Cardiac septum (tissue), 1 donor: ENCODE measurements around the gene LSS. TPM values are rescaled to one million over a fixed set of nuclear protein-coding genes. Genes with fewer than 3 reads are reported as not detected.
"Not testable (repeated sequence)": the region's sequence is repeated elsewhere in the genome, so short reads cannot be mapped to it uniquely, and the experiment has no call there.

ENCODE experiments used
- DNase-seq: peaks from one replicate; pipeline ENCODE4 v3.0.0-alpha.2; 2020; ENCODE audit warnings: low spot score
- intact Hi-C: fragments of 100-400 bp; cut with DNase I; formaldehyde crosslinking; loops from one replicate; pipeline ENCODE4 v1.14.0; 2022
- total RNA-seq: library from RNA; stranded (reverse); fragmentation: NEBNext Ultra II Directional; extraction: Animal tissue kit (Norgen Biotek cat#: 25700); gene quantifications from one replicate; pipeline ENCODE4 v1.2.1, GENCODE V29; 2021
- donor health status: DM: no; HTN: no; CAD: no.

The LSS gene
- total RNA-seq, 1 donor from 2014 or later, result 34.9 TPM

- intact Hi-C loops, result no loop called here
- DNase-seq, result peak; percentile 31
Measured at GRCh38 chr21:46191686-46192575, 36.6 kb downstream of the LSS start.

- intact Hi-C loops, result no loop called here
- no peak for DNase-seq
Measured at GRCh38 chr21:46191257-46191685, 37.3 kb downstream of the LSS start.

DNA sequence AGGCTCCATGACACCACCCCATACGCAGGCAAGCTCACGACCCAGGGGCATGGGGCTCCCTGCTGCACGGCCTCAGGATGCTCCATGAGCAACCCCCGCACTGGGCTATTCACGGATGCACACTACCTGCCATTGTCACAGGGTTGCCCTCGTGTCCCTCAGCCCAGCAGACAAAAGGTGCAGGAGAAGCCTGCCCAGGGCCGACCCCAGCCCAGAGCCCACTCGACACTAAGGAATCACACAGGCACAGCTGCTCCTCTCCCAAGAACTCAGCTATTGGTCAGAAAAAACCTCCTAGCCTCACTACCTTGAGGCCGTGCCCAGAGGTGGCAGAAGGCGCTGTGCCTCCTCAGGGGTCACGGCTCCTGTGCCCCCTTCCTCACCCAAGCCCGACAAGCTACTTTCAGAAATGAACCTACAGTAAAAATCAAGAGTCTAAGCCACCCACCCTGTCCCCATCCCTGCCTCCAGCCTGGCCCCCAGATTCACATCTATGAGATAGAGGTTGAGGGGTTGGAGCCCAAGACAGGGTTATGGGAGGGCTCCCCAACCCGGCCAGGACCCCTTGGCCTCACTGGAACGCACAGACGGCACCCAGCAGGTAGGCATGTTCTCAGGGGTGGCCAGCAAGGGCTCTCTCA is 38.0 kb downstream of the LSS start:
- peak; percentile 73 for DNase-seq
- intact Hi-C loops, result no loop called here

DNA sequence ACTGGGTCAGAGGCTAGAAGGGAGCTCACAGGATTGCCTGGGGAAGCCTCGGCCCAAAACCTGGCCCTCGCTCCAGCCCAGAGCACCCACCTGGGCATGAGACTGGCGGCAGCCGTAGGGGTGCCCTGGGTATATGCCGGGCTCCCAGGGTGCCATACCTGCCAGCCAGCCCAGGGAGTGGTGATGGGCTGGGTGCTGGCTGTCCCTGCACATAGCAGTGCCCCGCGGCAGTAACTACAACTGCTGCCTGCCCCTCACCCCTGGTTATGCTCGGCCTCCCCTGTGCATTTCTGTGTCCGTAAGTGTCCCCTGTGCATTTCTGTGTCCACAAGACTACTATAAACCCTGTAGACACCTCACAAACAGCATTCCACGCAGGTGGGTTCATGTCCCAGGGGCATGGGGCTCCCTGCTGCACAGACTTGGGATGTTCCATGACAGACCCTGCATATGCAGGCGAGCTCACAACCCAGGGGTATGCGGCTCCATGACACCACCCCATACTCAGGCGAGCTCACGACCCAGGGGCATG is 38.5 kb downstream of the LSS start:
- intact Hi-C loops, result loop anchor here (2.0 kb wide), 1 partner anchor 39 kb away; the partner anchor contains the start of gene LSS

GRCh38 chr21:46189213-46189958 is 39.2 kb downstream of the LSS start:
- DNase-seq, result peak; percentile 70
- intact Hi-C loops, result loop anchor here (2.0 kb wide), 1 partner anchor 39 kb away; the partner anchor contains the start of gene LSS

More for the DNA sequence above, 38.5 kb downstream of the LSS start:
- peak; percentile 71 for DNase-seq

DNA sequence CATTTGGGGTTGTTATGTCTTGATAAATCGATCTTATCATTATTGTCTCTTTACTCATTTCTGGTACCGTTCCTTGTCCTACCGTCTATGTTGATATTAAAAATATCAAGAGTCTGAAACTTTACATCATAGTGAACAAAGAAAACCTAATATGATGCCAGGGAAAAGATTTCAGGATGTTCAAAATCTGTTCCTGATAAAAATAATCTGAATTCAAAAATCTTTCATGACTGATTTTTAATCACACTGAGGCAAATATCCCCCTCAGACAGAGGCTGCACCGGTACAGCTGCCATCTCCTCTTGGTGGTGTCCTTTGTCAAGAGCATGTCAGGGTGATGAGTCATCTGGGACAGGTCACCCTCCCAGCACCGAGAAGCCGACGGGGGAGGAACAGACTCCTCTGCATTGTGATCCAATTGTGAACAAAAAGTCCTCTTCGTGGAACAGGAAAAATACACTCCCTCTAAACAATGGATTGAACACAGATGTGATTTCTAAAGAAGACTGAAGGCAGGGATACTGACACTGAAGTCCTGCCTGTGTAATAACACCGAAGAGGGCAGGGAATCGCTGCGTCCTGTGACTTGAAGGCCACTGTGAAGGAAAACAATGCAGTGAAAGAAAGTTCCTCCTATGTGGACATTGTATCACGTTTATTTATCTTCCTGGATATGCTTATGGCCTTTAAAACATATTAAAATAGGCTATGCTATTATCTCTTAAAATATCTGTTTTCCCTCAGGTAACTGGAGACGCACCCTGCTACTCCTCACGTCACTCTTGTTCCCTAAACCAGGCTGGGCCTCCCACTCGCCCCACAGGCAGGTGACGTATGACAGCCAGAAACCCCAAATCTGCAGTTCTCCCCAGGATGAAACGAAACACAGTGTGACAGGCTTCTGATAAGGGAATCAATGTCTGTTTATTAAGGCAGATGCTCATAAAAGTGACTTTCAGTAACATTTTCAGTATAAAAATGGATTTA is 40.1 kb downstream of the LSS start:
- intact Hi-C loops, result loop anchor here (2.0 kb wide), 1 partner anchor 40 kb away; the partner anchor contains the start of gene LSS
- peak; percentile 85 for DNase-seq

DNA sequence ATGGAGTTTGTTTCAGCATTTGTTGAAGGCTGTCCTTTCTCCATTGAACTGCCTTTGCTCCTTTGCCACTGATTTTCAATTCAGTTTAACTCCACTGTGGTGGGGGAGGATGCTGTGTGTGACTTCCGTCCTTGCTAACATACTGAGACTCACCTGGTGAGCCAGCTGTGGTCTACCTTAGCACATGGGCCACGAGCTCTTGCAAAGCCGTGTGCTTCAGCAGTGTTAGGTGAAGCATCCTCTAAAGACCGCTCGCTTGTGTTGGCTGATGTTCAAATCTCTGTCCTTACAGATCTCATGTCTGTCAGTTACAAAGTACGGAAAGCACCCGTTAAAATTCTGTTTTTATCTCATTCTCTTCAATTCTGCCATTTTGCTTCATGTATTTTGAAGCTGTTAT is 40.8 kb downstream of the LSS start:
- DNase-seq, result no peak
- intact Hi-C loops, result loop anchor here (2.0 kb wide), 1 partner anchor 41 kb away; the partner anchor contains the start of gene LSS

GRCh38 chr21:46187261-46187660 is 41.3 kb downstream of the LSS start:
- peak; percentile 17 for DNase-seq

GRCh38 chr21:46185716-46186115 is 42.9 kb downstream of the LSS start:
- peak; percentile 61 for DNase-seq
- intact Hi-C loops, result no loop called here

More at GRCh38 chr21:46187261-46187660, 41.3 kb downstream of the LSS start:
- intact Hi-C loops, result no loop called here

- DNase-seq, result peak; percentile 92
- intact Hi-C loops, result no loop called here
Measured at GRCh38 chr21:46184625-46185555, 43.7 kb downstream of the LSS start.

DNA sequence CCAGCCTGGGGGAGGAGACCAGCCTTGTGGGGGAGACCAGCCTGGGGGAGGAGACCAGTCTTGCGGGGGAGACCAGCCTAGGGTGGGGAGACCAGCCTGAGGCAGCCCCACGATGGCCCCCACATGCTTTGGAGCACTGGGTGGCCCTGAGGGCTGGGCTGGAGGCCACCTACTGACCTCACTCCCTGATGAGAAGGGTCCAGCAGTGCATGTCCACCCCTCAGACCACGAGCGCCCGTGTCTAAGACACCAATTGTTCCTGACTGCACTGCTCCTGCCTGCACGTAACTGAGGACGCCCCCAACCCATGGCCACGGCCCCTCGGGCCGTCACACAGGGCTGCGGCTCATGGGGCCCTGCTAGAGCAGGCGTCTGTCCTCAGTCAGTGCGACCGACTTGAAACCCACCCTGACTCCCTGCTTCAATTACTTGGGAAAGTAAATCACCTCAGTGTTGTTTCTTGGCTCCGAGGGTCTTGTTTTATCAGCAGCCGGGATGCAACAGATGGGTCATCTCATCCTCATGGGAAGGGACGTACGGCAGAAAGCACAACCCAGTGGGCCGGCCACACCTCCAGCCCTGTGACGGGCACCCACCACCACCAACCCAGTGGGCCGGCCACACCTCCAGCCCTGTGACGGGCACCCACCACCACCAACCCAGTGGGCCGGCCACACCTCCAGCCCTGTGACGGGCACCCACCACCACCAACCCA is 44.5 kb downstream of the LSS start, which contains the start of gene SPATC1L:
SPATC1L (minus strand) TSS at position 550 of the 715 bp plus-strand sequence. CDS start 1,643 bp downstream, outside the sequence.
- intact Hi-C loops, result no loop called here
- peak; percentile 84 for DNase-seq

DNA sequence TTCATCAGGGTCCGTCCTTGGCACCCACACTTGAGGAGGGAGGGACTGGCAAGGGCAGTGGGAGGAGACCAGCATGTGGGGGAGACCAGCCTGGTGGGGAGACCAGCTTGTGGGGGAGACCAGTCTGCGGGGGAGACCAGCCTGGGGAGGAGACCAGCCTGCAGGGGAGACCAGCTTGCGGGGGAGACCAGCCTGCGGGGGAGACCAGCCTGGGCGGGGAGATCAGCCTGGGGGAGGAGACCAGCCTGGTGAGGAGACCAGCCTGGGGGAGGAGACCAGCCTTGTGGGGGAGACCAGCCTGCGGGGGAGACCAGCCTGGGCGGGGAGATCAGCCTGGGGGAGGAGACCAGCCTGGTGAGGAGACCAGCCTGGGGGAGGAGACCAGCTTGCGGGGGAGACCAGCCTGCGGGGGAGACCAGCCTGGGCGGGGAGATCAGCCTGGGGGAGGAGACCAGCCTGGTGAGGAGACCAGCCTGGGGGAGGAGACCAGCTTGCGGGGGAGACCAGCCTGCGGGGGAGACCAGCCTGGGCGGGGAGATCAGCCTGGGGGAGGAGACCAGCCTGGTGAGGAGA is 45.2 kb downstream of the LSS start:
- DNase-seq, intact Hi-C loops: not testable (repeated sequence)

DNA sequence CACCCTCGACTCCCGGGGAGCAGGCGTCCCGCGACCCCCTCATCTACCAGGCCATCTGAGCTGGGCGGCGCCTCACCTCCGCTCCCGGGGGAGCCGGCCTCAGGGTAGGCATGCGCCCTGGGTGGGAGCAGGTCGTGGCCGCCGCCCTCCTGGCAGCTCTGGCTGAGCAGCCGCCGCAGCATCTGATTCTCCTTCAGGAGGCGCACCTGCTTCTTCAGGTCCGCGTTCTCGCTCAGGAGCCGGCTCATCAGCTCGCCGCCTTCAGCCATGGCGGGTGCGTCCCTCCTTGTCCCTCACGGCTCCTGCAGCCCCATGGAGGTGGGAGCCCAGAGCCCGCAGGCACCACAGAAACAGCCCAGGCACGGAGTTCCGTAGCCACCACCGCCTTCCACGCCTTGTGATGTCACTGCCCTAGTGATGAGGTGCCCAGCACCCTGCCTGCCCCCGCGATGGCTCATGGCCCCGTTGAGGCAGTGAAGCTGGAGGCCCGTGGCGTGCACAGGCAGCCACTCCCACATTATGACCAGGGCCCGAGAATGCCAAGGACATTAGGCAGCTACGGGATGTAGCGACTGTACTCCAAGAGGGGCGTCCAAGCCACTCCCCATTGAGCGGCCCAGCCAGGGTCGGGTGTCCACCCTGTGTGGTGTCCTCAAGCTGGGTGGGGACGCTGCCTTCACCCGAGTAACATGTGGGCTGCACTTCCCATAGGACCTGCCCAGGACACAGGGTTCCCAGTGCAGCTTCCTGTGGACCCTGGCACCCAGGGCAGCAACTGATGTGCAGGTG is 45.8 kb downstream of the LSS start:
- intact Hi-C loops, result no loop called here
- DNase-seq, result peak; percentile 76

GRCh38 chr21:46181953-46182547 is 46.5 kb downstream of the LSS start:
- intact Hi-C loops, result no loop called here
- peak; percentile 53 for DNase-seq

DNA sequence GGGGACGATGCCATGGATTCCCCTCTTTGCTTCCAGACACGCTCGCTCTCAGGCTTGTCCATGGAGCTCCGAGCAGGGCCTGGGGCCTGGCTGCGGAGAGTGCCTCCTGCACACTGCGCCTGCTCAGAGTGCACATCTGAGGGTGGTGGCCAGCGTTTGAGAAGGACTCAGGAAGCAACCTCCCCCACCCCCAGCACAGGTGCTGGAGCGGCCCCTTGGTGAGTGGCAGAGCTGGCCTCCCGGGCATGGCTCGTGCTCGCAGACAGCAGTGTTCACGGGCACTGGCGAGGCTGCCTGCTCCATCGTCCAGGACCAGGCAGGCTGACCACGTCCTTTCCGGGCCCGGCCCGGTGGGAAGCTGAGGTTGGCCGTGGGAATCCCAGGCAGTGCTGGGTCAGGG is 47.1 kb downstream of the LSS start:
- peak; percentile 73 for DNase-seq
- intact Hi-C loops, result no loop called here
